Activated CD8-positive, alpha-beta memory T cell treated with anti-CD3 and anti-CD28 coated beads, Interleukin-2, amount 50 U/mL, for 4 hours (primary cell): ENCODE data around the gene DYRK2.
"Not testable (repeated sequence)": the region's sequence is repeated elsewhere in the genome, so short reads cannot be mapped to it uniquely, and the experiment has no call there.

ENCODE experiments used
- DNase-seq: peaks from one replicate; pipeline ENCODE4 v3.0.0-alpha.2; 2020

DYRK2 gene

DNA sequence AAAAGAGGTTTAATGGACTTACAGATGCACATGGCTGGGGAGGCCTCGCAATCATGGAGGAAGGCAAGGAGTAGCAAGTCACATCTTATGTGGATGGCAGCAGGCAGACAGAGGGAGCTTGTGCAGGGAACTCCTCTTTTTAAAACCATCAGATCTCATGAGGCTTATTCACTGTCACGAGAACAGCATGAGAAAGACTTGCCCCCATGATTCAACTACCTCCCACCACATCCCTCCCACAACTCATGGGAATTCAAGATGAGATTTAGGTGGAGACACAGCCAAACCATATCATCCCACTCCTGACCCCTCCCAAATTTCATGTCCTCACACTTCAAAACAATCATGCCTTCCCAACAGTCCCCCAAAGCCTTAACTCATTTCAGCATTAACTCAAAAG is 24.0 kb downstream of the DYRK2 start:
- not testable (repeated sequence) for DNase-seq

DNA sequence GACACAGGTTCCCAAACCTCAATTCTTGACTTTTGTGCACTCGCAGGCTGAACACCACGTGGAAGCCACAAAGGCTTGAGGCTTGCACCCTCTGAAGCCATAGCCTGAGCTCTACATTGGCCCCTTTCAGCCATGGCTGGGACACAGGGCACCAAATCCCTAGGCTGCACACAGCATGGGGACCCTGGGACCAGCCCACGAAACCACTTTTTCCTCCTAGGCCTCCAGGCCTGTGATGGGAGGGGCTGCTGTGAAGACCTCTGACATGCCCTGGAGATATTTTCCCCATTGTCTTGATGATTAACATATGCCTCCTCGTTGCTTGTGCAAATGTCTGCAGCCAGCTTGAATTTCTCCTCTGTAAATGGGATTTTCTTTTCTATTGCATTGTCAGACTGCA is 25.0 kb downstream of the DYRK2 start:
- not testable (repeated sequence) for DNase-seq

DNA sequence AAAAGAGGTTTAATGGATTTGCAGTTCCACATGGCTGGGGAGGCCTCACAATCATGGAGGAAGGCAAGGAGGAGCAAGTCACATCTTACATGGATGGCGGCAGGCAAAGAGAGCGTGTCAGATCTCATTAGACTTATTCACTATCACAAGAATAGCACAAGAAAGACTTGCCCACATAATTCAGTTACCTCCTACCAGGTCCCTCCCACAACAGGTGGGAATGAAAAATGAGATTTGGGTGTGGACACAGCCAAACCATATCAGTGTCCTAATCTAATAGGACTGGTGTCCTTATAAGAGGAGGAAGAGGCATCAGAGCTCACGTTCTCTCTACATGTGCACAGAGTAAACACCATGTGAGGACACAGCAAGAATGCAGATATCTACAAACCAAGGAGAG is 25.9 kb downstream of the DYRK2 start:
- no peak for DNase-seq

DNA sequence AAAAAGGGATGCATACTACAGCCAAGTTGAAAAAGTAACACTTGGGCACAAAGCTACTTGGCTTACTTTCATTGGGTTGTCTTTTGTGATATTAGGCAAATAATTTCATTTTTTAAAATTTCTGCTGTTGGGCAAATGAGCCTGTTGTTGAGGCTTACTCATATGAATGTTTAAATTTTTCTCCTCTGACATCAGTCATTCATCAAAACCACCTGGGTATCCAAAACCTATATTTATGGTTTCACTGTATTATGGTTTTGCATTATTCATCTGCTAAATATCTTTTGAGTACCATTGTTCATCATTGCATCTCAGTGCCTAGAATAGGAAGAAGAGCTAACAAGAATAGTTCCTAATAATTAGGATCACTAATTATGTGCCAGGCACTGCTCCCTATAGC is 28.1 kb downstream of the DYRK2 start:
- no peak for DNase-seq

DNA sequence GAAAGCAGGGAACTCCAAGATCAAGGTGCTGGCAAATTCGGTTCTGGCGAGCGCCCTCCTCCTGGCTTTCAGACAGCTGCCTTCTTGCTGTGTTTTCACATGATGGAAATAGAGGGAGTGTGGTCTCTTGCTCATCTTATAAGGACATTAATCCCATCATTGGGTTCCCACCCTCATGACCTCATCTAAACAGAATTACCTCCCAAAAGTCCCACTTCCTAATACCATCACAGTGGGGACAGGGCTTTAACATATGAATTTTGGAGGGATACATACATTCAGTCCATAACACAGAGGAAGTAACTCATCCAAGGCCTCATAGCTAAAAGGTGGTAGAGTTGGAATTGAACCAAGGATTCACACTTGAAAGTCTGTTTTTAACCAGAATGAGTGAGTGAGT is 28.6 kb downstream of the DYRK2 start:
- DNase-seq, result no peak

DNA sequence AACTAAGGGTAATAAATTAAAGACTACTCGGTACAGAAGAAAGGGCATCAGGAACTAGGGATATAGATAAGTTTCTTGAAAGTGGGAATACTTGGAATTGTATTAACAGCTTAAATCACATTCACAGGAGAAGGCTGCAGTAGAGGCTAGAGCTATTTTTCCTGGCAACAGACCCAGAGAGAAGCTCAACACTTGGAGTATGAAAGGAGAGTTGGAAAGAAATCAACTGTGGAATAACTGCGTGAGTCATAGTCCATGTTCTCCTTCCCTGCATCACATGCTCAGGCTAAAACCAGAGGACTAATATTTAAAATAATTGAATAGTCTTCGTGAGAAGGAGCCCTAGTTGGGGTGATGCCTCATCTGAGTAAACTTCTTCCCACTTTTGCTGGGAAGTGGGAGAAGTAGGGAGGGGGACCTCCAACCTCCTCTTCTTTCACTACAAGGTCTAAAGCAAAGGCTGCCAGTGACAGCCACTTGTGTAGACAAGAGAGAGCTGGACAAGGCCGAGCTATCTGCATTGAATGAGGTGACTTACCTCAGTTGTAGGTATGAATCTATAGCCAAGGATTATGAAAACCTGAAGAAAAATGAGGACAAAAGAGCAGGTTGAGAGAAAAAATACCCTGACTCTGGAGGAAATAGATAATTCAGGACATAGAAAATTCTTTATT is 32.7 kb downstream of the DYRK2 start:
- DNase-seq, result no peak

DNA sequence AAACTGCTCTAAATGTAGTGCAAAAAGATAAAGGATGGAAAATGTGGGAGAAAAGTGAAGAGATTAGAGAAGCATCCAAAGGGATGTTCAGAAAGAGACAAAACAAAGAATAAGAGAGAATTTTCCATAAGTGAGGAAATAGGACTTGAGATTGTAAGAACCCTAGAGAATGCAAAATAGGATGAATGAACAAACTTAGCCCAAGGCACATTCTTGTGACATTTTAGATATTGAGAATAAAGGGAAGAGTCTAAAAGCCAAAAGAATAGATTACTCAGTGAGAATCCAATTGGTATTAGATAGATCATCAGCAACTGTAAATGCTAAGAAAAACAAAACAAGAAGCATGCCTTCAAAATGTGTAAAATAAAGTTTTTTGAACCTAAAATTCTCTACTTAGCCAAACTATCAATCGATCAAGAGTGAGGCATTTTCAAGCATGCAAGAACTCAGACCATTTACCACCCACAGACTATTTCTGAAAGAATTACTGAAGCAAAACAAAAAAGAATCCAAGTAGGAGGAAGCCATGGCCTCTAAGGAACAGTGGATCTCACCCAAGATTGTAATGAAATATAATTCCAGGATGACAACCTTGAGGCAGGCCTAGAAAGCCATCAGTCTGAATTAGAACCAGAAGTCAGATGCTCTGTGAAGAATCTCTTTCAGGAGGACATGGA is 33.5 kb downstream of the DYRK2 start:
- DNase-seq, result no peak

DNA sequence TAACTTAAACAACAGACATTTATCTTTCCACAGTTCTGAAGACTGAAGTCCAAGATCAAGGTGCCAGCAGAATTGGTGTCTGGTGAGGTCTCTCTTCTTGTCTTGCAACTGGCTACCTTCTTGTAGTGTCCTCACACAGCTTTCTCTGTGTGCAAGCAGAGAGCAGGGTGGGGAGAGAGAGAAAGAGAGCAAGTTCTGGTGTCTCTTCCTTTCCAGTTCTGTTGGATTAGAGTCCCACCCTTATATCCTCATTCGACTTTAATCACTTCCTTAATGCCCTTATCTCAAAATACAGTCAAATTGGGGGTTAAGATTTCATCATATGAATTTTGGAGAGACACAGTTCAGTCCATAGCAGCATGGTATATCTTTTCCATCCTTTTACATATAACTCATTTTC is 40.8 kb downstream of the DYRK2 start:
- no peak for DNase-seq

DNA sequence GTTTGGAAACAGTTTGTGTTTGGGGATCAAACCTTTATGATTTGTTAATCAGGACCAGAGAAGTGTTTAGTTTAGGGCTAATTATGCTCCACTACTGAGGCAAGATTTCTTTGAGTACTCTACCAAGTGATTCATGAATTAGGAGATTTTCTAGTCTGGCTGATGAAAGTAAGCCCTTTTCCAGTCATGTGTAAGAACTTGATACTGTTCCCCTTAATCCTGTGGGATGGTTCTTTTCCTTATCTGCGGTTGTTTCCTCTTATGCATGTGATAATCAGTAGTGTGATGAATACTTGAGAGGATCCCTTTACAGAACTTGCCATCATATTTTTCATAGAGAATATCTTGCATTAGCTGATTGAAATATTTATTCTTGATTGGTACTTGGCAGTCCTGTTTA is 42.1 kb downstream of the DYRK2 start:
- DNase-seq, result no peak

DNA sequence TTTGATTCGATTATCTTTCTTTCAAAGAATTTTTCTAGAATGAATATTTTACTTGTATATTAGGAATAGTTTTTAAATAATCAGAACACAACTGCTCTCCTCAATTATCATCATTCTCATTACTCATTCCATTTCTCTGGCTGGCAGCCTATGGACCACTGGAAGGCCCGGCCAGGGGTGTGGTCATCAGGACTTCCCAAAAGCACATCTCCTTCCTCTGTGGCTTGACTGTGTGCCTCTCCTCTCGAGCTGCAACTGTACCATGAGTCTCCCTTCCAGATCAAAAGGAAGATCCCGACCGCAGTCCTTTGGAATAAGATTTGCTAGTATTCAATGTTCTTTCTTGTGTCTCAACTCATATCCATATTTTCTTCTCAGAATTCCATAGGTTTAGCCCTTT is 42.7 kb downstream of the DYRK2 start:
- DNase-seq, result no peak

DNA sequence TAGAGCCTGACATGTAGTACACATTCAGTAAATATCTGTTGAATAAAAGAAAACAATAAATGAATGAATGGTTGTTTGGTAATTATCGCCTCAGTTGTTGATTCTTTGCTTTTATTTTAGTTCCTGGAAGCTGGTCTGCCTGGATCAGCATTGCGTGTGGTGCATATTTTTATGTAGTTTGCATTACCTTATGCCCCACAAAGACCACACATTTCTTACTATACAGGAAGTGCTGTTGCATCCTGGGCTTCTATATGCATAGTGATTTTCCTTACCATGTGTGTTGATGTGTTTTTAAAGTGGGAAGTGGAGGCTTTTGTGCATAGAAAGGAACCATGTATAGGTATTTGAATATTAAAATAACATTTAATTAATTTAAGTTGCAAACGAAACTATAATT is 43.6 kb downstream of the DYRK2 start:
- no peak for DNase-seq

DNA sequence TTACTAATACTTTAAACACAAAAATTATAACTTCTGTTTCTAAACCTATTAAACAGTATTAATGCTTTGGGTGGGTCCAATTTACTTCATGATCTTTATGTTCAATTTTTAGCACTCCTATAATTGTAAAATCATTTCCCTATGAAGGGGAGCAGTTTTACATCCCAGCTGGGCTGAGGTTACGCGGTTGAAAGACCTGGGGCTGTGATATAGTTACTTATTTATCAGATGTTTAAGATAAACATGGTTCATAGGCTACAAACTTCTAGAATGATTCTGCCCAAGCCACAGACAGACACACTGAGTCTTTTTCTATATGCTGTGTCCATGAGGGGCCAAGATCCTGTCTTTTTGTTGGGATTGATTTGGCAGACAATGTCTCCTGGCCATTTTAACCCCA is 44.4 kb downstream of the DYRK2 start:
- DNase-seq, result no peak

DNA sequence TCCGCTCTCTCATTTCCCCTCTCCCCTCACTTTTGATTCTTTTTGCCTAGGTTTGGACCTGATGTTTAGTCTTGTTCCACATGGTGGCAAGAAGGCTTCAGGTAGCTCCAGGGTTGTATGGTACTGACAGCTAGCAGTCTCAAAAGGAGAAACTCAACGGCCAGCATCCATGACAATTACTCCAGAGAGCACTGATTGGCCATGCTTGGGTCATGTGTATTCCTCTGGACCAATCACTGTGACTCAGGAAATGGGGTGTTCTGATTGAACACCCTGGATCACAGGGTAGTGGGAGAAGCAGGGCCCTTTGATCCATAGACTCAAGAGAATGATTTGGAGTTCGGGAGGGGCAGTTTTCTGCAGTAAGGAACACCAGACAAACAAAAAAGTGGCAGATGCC is 45.3 kb downstream of the DYRK2 start:
- DNase-seq, result no peak

DNA sequence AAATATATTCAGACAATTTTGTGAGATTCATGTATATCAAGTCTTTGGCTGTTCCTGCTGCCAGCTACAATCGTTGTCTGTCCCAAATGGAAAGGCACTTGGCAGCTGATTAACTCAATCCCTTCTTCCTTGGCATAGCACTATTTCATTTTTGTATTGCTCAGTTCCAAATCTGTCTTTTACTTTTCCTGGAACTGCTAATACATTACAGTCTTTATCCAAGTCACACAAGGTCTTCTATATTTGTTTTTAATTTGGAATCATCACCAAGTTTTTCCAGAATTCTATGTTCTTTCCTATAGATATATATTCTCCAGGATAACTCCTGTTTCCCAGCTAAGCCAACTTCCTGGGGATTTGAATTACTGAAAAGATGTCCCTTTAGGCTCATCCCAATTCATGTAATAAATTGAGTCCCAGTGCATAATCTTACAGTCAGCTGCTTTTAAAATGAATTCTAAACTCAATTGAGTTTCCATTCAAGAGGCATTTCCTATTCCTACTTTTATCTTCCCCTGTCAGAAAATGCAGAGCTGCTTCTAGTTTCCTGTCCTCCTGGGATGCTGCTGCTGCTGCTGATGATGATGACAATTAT is 45.9 kb downstream of the DYRK2 start:
- no peak for DNase-seq

DNA sequence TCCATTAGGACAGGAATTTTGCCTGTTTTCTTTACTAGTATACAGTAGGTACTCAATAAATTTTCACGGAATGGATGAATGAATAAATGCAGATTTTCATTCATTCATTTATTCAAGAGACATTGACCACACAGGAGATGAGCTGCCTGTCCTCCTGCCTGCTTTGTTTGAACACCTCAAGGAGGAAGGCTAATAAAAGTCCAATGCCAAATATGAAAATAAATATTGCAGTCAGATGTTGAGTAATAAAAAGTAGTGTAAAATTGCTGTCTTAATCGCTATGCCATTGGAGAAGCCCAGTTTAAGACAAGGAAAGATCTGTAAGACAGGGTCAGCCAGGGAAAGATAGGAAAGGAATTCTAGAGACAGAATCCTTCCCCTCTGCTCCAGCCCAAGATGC is 47.4 kb downstream of the DYRK2 start:
- no peak for DNase-seq

DNA sequence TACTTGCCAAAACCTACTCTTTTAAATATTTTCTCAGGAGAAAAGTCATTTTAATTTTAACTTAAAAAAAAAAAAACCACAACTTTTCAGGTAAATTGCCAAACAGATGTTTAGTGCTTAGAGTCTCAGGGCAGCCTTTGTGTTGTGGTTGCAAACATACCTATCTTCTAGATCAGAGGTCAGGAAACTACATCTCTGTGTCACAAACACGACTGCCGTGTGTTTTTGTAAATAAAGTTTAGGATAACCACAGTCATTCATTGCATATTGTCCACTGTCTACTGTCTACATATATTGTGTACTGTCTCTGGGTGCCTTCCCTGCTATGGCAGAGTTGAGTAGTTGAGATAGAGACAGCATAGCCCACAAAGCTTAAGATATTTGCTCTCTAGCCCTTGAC is 48.9 kb downstream of the DYRK2 start:
- DNase-seq, result no peak

DNA sequence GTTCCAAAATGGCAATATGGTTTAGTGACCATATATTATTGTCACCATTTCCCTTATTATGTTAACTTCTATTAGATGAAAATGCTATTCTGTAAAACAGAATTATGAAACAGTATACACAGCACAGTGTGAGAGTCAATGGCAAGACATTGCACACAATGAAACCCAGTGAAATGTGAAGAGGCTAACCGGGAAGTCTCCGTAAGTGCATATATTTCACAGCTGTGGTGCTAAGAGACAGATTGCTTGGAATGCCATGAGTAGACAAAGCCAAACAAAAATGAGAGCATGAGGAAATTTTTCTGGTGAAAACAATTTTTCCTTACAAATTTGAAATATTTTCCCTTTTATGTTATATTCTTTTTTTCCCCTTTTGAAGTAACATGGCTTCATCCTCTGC is 49.4 kb downstream of the DYRK2 start:
- DNase-seq, result no peak

DNA sequence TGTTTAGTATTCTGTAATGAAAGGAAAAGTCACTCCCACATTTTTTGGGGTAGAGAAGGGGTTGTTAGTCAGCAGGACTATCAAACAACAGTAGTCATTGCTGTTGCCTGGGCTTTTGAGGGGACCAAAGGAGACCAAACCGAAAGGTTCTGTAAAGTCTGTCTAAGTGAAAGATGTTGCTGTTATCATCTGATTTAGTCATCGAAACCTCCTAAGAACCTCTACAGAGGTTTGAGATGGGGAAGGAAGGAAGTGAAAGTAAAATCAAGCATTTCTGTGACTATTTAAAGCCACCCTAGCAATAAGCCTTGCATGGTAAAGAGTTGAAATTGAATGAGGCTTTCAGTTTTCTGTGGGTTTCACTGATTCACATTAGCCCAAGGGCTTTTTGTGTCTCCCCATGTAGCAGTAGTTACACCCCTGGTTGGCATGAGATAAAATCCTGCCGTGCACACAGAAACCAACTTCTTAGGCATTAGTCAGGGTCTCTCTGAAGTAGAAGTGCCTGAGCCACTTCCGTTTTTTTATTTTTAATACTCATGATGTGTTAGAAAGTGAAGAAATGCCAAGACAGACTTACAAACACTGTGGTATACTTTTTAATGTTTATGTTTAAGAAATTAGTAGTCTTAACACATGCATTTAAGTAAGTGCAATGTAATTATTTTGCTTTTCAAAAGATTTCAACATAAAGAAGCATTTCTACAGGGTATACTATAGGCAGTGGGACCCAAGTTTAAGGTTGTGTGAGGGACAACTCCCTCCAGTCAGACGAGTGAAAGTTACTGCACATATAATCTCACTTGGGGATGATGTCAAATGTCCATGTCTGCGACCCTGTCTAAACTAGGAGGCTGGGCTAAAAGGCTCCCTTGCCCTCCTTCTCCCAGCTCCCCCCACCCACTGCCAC is 50.4 kb downstream of the DYRK2 start:
- peak; percentile 51 for DNase-seq

DNA sequence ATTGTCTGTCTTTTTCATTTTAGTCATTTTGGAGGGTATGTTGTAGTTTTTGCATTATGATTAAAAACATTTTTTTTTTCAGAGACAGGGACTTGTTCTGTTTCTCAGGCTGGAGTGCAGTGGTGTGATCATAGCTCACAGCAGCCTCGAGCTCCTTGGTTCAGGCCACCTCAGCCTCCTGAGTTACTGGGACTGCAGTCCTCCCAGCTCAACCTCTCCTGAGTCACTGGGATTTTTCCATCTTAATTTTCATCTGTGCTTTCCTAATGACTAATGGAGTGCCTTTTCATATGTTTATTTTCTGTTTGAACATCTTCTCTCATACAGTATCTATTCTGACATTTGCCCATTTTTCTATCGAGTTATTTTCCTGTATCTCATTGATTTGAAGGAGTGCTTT is 52.6 kb downstream of the DYRK2 start:
- DNase-seq, result no peak

DNA sequence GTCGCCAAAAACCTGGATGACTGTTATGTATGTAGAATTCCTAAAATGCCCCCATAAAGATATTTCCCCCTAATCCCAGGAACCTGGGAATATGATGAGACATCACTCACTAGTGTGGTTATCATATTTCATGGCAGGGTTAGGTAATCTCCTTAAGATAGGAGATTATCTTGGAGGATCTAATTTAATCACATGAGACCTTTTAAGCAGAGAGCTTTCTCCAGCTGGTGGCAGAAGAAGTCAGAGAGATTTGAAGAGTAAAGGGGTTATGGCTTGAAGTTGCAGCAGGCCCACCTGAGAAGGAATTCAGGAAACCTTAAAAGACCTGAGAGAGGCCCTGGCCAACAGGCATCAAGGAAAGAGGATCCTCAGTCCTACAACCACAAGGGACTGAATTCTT is 53.6 kb downstream of the DYRK2 start:
- no peak for DNase-seq

DNA sequence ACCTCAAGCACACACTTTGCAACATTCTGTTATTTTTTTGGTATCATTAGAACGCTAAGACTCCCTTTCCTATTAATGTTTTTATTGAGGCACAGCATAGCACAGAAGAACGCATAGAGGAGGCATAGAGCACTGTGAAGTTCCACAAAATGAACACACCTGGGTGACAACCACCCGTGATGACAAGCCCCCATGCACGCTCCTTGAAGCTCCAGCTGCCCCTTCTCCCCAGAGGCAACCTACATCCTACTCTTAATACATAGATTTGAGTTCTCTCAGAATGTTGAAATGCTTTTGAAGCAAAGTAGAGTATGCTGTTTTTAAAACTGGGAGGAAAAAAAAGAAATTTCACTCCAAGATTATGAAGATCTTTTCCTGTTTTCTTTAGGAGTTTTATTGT is 55.5 kb downstream of the DYRK2 start:
- DNase-seq, result no peak

DNA sequence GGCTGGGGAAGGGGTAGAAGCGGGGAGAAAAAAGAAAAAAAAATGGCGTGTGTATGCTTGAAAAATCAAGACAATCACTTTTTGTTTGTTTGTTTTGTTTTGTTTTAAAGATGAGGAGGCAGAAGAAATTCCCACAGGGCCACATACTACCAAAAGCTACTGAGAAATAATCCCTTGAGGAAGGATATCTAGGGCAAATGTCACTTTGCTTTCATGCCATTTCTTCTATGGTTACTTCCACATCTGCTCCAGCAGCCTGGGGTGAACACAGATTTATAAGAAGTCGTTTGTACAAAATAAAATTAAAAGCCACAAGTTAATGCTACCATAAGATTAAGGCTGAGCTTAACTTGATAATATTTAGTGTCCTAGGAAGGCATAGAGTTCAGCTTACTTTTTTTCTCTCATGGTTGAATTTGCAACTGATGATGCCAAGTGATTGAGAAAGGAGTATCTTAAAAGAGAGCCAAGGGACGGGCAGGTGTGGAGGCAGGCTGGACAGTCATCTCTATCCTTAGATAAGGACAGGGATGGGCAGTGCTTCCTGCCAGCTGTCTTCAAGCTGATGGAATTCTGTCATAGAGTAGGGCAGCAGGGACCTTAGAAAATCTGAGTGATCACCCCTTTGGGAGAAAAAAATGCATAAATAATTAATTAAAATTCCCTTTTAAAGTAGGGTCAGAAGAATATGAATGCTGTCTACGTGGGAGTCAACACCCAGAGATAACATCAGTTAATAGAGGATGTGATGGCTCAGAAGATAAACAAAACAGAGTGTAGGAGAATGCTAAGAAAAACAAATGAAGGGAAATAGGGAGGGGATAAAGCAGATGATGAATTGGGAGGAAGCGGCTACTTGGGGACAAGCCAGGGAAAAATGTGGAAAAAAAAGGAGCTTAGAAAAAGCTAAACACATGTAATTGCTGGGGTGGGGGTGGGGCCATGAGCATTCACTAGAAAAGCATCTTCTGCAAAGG is 57.1 kb downstream of the DYRK2 start:
- DNase-seq, result no peak
